ENCODE results near the gene WDR64.

The WDR64 gene

GRCh38 chr1:241642593-241642944, 9.5 kb upstream of the WDR64 start:
- TF ChIP-seq CTCF (IDR thresholded peaks at IDR 0.05; ENCODE audit: extremely low read depth, missing control alignments), result no peak
- DNase-seq (ENCODE audit: low spot score), result no peak

GRCh38 chr1:241644259-241644658, 7.8 kb upstream of the WDR64 start:
- DNase-seq (ENCODE audit: low spot score), result no peak
- no peak for TF ChIP-seq CTCF (IDR thresholded peaks at IDR 0.05; ENCODE audit: extremely low read depth, missing control alignments)

- no peak for TF ChIP-seq CTCF (IDR thresholded peaks at IDR 0.05; ENCODE audit: extremely low read depth, missing control alignments)
- no peak for DNase-seq (ENCODE audit: low spot score)
Observed at GRCh38 chr1:241645199-241645598, 6.9 kb upstream of the WDR64 start.

GRCh38 chr1:241646201-241646600, 5.9 kb upstream of the WDR64 start:
- TF ChIP-seq CTCF (IDR thresholded peaks at IDR 0.05; ENCODE audit: extremely low read depth, missing control alignments), result no peak
- no peak for DNase-seq (ENCODE audit: low spot score)

- no peak for TF ChIP-seq CTCF (IDR thresholded peaks at IDR 0.05; ENCODE audit: extremely low read depth, missing control alignments)
Observed at GRCh38 chr1:241647658-241648057, 4.4 kb upstream of the WDR64 start.

GRCh38 chr1:241648159-241648558, 3.9 kb upstream of the WDR64 start:
- no peak for TF ChIP-seq CTCF (IDR thresholded peaks at IDR 0.05; ENCODE audit: extremely low read depth, missing control alignments)
- DNase-seq (ENCODE audit: low spot score), result no peak

More at GRCh38 chr1:241647658-241648057, 4.4 kb upstream of the WDR64 start:
- no peak for DNase-seq (ENCODE audit: low spot score)

GRCh38 chr1:241654019-241654418, 1.9 kb downstream of the WDR64 start:
- DNase-seq (ENCODE audit: low spot score), result no peak
- no peak for TF ChIP-seq CTCF (IDR thresholded peaks at IDR 0.05; ENCODE audit: extremely low read depth, missing control alignments)

All from GM20000 (cell line).